MG63 (cell line): ENCODE measurements around the gene PHLDA1. TPM values are rescaled to one million over a fixed set of nuclear protein-coding genes. Genes with fewer than 3 reads are reported as not detected.

Source experiments
- DNase-seq: peaks from one replicate; pipeline ENCODE4 v3.0.0-alpha.2; 2020
- H3K27me3 ChIP-seq: fragments of 250-450 bp; sonication (Bioruptor Pico); 2 replicates; pipeline ENCODE4 v1.5.1; 2020; ENCODE audit warnings: mild to moderate bottlenecking, moderate library complexity
- H3K36me3 ChIP-seq: fragments of 250-450 bp; sonication (Bioruptor Pico); 2 replicates; pipeline ENCODE4 v1.5.1; 2020; ENCODE audit warnings: mild to moderate bottlenecking, moderate library complexity
- H3K4me3 ChIP-seq: fragments of 250-450 bp; sonication (Bioruptor Pico); 2 replicates; pipeline ENCODE4 v1.5.1; 2020; ENCODE audit warnings: mild to moderate bottlenecking, moderate library complexity
- H3K9me3 ChIP-seq: fragments of 250-450 bp; sonication (Bioruptor Pico); 2 replicates; pipeline ENCODE4 v1.5.1; 2020; ENCODE audit warnings: mild to moderate bottlenecking, moderate library complexity
- total RNA-seq: library from RNA; depleted of rRNA; stranded (reverse); fragments of >200 nt; shearing (Covaris generic); gene quantifications from 2 replicates; pipeline ENCODE4 v1.2.3, GENCODE V29; 2014; ENCODE audit warnings: low replicate concordance; rRNA removed

PHLDA1 gene
- total RNA-seq, 1 experiment from 2014 or later = 13.8 TPM

GRCh38 chr12:75982979-75983660 lies 48.5 kb downstream of the PHLDA1 start:
- Histone ChIP-seq H3K36me3 (no peaks in the 10 kb centered on the region), H3K27me3 (no peaks in the 10 kb centered on the region), H3K4me3 (peak overlapping the region; percentile 29), H3K9me3 (peaks cover 5% of the 10 kb centered on the region)
- DNase-seq = peak; percentile 22

- H3K9me3 ChIP-seq = no peaks in the 10 kb centered on the region
- no peaks in the 10 kb centered on the region for H3K36me3 ChIP-seq
- no peaks in the 10 kb centered on the region for H3K27me3 ChIP-seq
- no peak for DNase-seq
- no peak overlapping the region for H3K4me3 ChIP-seq
Observed at GRCh38 chr12:75982169-75982564, 49.4 kb downstream of the PHLDA1 start.

- no peak for DNase-seq
- Histone ChIP-seq H3K9me3 (no peaks in the 10 kb centered on the region), H3K36me3 (no peaks in the 10 kb centered on the region), H3K27me3 (no peaks in the 10 kb centered on the region), H3K4me3 (no peak overlapping the region)
Observed at GRCh38 chr12:75981247-75982168, 50.1 kb downstream of the PHLDA1 start.

- peak; percentile 22 for DNase-seq
- H3K36me3 ChIP-seq = no peaks in the 10 kb centered on the region
- H3K4me3 ChIP-seq = no peak overlapping the region
- H3K9me3 ChIP-seq = no peaks in the 10 kb centered on the region
- H3K27me3 ChIP-seq = no peaks in the 10 kb centered on the region
Observed at GRCh38 chr12:75979181-75979580, 52.4 kb downstream of the PHLDA1 start.

- no peak overlapping the region for H3K4me3 ChIP-seq
- no peaks in the 10 kb centered on the region for H3K36me3 ChIP-seq
- no peak for DNase-seq
- no peaks in the 10 kb centered on the region for H3K27me3 ChIP-seq
- H3K9me3 ChIP-seq = no peaks in the 10 kb centered on the region
Observed at GRCh38 chr12:75978677-75979076, 52.9 kb downstream of the PHLDA1 start.

GRCh38 chr12:75977952-75978671 lies 53.5 kb downstream of the PHLDA1 start:
- H3K27me3 ChIP-seq = no peaks in the 10 kb centered on the region
- H3K4me3 ChIP-seq = no peak overlapping the region
- no peaks in the 10 kb centered on the region for H3K36me3 ChIP-seq
- H3K9me3 ChIP-seq = no peaks in the 10 kb centered on the region
- DNase-seq = peak; percentile 94

GRCh38 chr12:75977590-75977951 lies 54.0 kb downstream of the PHLDA1 start:
- Histone ChIP-seq H3K36me3 (no peaks in the 10 kb centered on the region), H3K27me3 (no peaks in the 10 kb centered on the region), H3K9me3 (no peaks in the 10 kb centered on the region), H3K4me3 (no peak overlapping the region)
- DNase-seq = no peak

GRCh38 chr12:75976913-75977312 lies 54.7 kb downstream of the PHLDA1 start:
- no peak for DNase-seq
- Histone ChIP-seq H3K9me3 (no peaks in the 10 kb centered on the region), H3K27me3 (no peaks in the 10 kb centered on the region), H3K4me3 (no peak overlapping the region), H3K36me3 (no peaks in the 10 kb centered on the region)

GRCh38 chr12:75976113-75976512 lies 55.5 kb downstream of the PHLDA1 start:
- H3K27me3 ChIP-seq = no peaks in the 10 kb centered on the region
- no peak overlapping the region for H3K4me3 ChIP-seq
- H3K9me3 ChIP-seq = no peaks in the 10 kb centered on the region
- DNase-seq = no peak
- no peaks in the 10 kb centered on the region for H3K36me3 ChIP-seq

GRCh38 chr12:75975702-75976101 lies 55.9 kb downstream of the PHLDA1 start:
- no peaks in the 10 kb centered on the region for H3K36me3 ChIP-seq
- no peaks in the 10 kb centered on the region for H3K27me3 ChIP-seq
- H3K4me3 ChIP-seq = no peak overlapping the region
- no peak for DNase-seq
- H3K9me3 ChIP-seq = no peaks in the 10 kb centered on the region

Other genes with a start within 250 kb of the PHLDA1 start
- gene NAP1L1, start 52.9 kb upstream of the PHLDA1 start, total RNA-seq = 645 and 1,086 TPM in 2 replicates